ENCODE measurements around the gene GRM8.
A peak's percentile ranks its signal among the peaks of the same experiment; 100 is the strongest.

The GRM8 gene

GRCh38 chr7:127252778-127253280, at the start of gene GRM8:
Gene GRM8 (minus strand): TSS chr7:127252941.
- DNase-seq, result no peak

- DNase-seq, result no peak
These were observed 38.1 kb upstream of the GRM8 start for GRCh38 chr7:127290801-127291361.

GRCh38 chr7:127290116-127290655, 37.4 kb upstream of the GRM8 start:
- no peak for DNase-seq

GRCh38 chr7:127287133-127287532, 34.4 kb upstream of the GRM8 start:
- no peak for DNase-seq

GRCh38 chr7:127270093-127270492, 17.4 kb upstream of the GRM8 start:
- DNase-seq, result no peak

- no peak for DNase-seq
These were observed 13.3 kb upstream of the GRM8 start for GRCh38 chr7:127266047-127266446.

- DNase-seq, result no peak
These were observed 11.5 kb upstream of the GRM8 start for GRCh38 chr7:127264219-127264618.

- DNase-seq, result no peak
These were observed 5.4 kb upstream of the GRM8 start for GRCh38 chr7:127258111-127258510.

- DNase-seq, result no peak
These were observed 4.3 kb upstream of the GRM8 start for GRCh38 chr7:127257086-127257485.

GRCh38 chr7:127256041-127256725, 3.4 kb upstream of the GRM8 start:
- DNase-seq, result no peak

- no peak for DNase-seq
These were observed 1.5 kb upstream of the GRM8 start for GRCh38 chr7:127254163-127254684.

GRCh38 chr7:127253281-127254162, 781 bp upstream of the GRM8 start:
- DNase-seq, result peak; percentile 4

GRCh38 chr7:127252377-127252713, 396 bp downstream of the GRM8 start:
- DNase-seq, result no peak

- DNase-seq, result no peak
These were observed 1.0 kb downstream of the GRM8 start for GRCh38 chr7:127251465-127252376.

GRCh38 chr7:127251036-127251464, 1.7 kb downstream of the GRM8 start:
- DNase-seq, result no peak

- no peak for DNase-seq
These were observed 2.3 kb downstream of the GRM8 start for GRCh38 chr7:127250312-127251035.

GRCh38 chr7:127245607-127246006, 7.1 kb downstream of the GRM8 start:
- no peak for DNase-seq

GRCh38 chr7:127245002-127245401, 7.7 kb downstream of the GRM8 start:
- no peak for DNase-seq

GRCh38 chr7:127239814-127240213, 12.9 kb downstream of the GRM8 start:
- DNase-seq, result no peak

GRCh38 chr7:127233630-127234029, 19.1 kb downstream of the GRM8 start:
- no peak for DNase-seq

- no peak for DNase-seq
These were observed 21.3 kb downstream of the GRM8 start for GRCh38 chr7:127231415-127231814.

Measured in GDM1 (cell line).